Fibroblast of lung (primary cell): ENCODE data around the gene SEMA5A.

ENCODE experiments used
- EZH2 ChIP-seq: IDR thresholded peaks from 2 replicates; pipeline ENCODE4 v1.5.1; 2012; ENCODE audit warnings: low read length, control low read depth, mild to moderate bottlenecking; ENCODE audit errors: missing control alignments
- TF ChIP-seq, protein P1 (sequence below), 2 donors: IDR thresholded peaks in 1 of 2; conservative IDR thresholded peaks in 1 of 2; 1 replicate in 1 of 2; 2 replicates in 1 of 2; pipeline ENCODE4 v1.5.1; 2011 to 2012; ENCODE audit warnings: low read length in 2 of 2, control low read depth in 1 of 2, inconsistent platforms in 1 of 2, low read depth in 1 of 2, mild to moderate bottlenecking in 1 of 2

DNA sequence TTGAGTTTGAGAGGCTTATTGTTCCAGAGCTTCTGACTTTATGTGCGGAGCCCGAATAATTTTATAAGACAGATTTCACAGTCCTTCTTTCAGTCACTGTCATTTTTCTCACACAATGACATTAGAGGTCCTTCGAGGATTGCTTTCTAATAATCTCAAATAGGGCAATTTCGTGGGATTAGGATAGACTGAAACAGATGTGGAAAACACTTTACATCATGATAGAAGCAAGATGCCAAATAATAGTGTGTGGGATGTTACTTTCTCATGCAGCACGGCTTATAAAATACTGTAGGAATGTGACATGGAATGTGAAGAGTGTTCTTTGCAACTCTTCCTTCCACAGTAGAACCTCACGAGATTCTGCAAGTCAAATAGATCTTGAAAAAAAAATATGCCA is 451.3 kb downstream of the SEMA5A start:
- TF ChIP-seq, protein P1, sequence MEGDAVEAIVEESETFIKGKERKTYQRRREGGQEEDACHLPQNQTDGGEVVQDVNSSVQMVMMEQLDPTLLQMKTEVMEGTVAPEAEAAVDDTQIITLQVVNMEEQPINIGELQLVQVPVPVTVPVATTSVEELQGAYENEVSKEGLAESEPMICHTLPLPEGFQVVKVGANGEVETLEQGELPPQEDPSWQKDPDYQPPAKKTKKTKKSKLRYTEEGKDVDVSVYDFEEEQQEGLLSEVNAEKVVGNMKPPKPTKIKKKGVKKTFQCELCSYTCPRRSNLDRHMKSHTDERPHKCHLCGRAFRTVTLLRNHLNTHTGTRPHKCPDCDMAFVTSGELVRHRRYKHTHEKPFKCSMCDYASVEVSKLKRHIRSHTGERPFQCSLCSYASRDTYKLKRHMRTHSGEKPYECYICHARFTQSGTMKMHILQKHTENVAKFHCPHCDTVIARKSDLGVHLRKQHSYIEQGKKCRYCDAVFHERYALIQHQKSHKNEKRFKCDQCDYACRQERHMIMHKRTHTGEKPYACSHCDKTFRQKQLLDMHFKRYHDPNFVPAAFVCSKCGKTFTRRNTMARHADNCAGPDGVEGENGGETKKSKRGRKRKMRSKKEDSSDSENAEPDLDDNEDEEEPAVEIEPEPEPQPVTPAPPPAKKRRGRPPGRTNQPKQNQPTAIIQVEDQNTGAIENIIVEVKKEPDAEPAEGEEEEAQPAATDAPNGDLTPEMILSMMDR (conservative IDR thresholded peaks at IDR 0.05 in 1 of 2, IDR thresholded peaks at IDR 0.05 in 1 of 2; ENCODE audit: low read depth in 1 of 2, low read length in 2 of 2): no peak
- no peak for TF ChIP-seq EZH2
